ENCODE data around the gene TTL.

DNA sequence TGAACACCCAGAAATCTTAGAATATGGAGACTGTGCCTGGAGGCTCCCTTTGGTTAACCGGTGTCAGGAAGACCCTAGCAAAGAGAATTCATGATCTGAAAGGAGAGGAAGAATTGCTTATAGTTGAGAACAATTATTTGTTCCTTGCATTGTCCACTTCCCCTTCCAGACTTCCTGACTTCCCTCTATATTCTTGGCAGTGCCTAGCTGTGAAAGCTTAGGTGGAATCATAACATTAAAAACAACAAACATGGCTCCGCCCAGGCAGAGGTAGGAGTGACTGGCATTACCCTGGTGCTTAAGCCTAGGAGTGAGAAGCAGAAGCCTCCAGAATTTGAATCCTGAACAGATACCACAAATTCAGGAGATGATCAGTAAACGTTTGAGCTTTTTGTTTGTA, 1.9 kb downstream of the TTL start:
- TF ChIP-seq POLR2A (IDR thresholded peaks at IDR 0.05) (no peak), CTCF (IDR thresholded peaks at IDR 0.05) (no peak), POLR2AphosphoS5 (IDR thresholded peaks at IDR 0.05) (no peak)
